ENCODE results near the gene DAGLA.
A peak's percentile ranks its signal among the peaks of the same experiment; 100 is the strongest.

DAGLA gene

DNA sequence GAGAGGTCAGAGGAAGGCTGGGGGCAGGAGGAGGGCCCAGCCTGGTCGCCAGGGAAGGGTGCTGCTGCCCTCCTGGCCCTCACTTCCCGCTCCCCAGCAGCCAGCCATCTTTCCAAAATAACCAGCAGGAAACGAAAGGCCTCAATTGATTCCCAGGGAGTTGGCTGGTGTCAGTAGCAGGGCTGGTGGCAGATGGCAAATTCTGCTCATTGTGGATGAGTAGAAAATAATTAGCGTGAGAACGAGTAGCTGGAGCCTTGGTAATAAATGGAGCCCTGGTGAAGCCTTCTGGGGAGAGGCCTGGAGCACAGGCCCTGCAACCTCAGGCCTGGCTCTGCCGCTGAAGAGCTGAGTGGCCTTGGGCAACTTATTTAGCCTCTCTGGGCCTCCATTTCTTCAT lies 31.3 kb downstream of the DAGLA start:
- DNase-seq, result no peak

DNA sequence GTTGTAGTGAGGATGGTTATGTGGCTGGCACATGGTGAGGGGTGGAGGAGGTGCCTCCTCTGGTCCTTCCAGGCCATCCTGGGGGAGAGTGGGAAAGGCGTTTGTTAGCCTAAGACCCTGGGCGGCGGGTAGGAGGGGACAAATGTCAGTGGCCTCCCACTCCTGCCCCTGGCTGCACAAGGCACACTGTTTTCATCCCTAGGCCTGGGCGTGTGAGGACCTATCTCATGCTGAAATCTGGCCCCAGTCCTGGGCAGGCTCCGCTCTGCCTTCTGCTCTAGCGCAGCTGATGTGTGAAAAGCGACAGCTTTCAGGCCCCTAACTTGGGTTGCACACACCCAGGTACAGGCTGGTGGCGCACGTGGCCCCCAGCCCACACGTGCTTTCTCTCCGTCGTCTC lies 32.1 kb downstream of the DAGLA start:
- no peak for DNase-seq

DNA sequence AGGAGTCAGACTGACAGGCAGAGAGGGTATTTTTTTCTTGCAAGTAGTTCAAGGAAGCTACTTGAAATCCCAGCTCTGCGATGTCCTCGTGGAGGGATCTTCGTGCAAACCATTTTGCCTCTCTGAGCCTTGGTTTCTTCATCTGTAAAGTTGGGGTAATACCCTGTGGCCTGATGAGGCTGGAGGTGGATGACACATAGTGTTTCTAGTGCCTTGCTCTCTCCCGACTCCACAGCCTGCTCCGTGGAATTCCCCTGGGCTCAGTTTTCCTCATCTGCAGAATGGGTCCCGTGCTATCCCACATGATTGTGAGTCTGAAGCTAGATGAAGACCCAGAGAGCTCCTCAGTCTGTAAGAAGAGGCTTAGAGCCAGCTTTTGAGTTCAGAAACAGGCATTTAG lies 32.7 kb downstream of the DAGLA start:
- no peak for DNase-seq

DNA sequence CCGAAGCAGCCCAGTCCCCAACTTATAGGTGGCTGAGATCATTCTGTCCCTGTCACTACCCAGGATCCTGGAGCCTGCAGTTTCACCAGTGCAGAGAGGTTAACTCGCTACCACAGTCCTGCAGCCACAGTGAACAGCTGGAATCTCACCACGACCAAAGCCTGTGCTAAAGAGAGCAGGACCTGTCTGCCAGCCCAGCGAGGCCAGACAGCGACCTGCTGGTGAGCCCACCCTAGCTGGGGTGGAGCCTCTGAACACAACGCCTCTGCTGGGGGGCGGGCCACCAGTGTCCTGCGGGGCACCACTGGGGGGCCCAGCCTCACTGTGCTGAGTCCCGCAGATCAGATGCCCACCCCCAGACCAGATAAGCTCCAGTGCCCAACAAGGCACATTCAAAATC lies 33.3 kb downstream of the DAGLA start:
- no peak for DNase-seq

DNA sequence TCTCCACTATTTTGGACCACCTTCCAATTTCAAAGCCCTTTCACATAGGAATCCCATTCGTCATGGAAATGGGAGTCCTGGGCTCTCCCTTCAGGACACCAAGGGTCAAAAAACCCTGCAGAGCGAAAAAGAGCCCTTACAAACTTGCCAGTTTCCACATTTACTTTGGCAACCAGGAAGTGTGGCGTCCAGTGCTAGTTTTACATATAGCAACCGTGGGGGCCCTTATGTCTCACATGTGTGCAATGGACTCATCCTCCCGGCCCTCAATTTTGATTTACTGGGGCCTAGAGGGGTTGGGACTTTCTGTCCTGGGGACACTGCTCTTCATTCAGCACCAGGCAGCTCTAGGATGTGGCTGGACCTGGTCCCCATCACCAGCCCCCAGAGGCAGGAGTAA lies 33.7 kb downstream of the DAGLA start:
- no peak for DNase-seq

DNA sequence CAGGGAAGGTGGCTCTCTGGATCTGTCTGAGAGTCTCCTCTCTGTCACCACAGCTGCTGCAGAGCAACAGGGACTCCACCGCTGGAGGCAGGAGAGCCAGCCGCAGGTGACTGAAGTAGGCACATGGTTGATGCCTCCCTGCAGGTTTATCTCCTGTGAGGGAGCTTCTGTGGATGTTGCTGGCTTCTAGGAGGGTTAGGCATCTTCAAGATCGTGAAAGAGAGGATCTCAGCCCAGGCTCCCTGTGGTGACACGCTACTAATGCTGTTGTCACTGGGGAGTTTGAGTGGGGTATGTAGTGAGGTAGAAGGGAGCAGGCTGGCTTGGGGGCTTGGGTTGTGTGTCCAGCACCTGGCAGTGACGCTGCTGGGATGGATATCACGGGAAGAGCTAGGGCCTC lies 34.1 kb downstream of the DAGLA start:
- DNase-seq, result no peak

DNA sequence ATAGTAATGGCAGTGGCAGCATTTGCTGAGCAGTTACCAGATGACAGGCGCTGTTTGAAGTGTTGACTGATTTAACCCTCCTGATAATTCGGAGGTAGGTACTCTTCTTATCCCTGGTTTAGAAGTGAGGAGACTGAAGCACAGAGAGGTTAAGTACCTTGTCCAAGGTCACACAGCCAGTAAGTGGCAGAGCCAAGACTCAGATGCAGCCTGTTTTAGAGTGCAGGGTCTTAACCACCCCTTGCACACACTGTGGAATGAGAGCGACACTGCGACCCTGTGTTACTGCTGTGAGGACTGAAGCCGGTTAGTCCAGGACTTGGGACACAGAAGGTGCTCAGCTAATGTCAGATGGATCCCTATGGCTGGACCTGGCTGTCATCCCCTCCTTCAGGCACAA lies 34.7 kb downstream of the DAGLA start:
- DNase-seq, result no peak

DNA sequence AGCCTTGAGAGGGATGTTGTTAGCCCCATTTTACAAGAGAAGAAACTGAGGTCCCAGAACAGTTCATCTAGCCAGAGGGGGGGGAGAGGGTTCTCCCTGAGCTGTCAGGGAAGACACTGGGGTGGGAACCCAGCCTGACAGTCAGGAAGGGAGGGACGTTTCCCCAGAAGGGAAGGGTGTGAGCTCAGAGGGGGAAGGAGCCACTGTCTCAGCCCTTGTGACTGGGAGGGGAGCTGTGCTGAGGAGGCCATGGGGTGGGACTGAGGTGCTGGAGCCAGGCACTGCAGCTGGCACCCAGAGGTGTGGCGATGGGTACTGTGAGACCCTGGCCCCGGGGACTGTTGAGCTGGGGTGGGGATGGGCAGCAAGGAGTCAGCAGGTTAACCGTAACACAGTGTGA lies 35.7 kb downstream of the DAGLA start:
- DNase-seq, result peak in 1 of 2 donors; percentile 1

DNA sequence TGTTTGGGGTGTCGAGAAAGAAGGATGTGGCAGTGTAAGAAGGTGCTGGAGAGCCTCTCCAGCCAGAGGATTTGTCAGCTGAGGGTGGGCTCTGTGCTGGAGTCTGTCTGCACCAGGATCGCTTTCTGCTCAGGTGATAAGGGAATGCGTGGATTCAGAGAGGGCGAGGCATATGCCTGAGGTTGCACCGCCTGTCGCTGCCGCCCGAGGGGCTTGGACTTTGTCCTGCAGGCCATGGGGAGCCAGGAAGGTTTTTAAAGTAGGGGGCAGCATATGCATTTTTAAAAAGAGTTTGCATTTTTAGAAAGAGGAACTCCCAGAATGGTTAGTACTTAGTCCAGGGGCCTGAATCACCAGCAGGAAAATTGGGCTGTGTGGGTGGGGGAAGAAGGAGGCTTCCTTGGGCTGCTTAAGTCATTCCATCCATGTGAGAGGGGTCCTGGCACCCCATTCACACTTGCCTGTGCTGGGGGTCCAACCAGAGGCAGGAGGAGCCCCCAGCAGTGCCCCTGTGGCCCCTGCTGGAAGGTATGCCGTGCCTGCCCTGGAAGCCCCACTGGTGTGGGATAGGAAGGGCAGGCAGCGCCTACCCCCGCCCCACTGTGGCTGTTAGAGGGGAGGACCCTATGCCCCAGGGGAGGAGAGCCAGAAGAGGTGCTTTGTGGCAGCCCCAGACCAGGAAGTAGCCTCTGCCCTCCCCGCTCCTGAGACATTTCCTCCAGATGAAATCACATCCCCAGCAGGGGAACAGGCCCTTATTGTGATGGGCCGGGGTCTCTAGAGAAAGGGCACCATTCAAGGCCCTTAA lies 36.5 kb downstream of the DAGLA start:
- peak in 1 of 2 donors; percentile 39 for DNase-seq

DNA sequence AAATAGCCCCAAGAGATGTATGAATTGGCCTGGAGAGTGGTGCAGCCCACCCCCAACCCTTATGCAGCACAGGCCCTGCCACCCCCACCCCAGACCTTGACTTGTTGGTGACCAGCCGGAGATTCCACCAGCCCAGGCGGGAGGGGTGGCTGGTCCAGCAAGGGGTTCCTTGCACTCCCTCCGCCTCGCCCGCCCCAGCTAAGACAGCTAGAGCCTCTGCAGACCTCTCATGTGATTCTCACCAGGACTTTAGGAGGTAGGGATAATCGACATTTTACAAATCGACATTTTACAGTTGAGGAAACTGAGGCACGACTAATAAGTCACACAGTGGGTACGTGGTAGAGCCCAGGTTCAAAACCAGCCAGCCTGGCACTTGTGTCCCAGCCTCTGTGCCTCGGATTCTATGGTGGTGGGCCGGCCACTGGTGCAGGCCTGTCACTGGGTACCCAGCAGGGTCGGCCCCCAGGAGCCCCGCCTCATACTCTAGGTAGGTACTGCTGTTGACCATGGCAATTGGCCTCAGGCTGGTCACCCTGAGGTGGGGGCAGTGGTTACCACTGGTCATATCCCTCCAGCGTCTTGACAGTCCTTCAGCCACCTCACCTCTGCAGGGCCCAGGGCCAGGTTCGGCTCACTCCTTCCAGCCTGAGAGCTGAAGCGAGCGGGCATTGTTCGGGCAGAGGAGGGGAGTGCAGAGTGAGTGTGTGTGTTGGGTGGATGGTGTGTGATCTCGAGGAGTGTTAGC lies 37.3 kb downstream of the DAGLA start:
- DNase-seq, result no peak

DNA sequence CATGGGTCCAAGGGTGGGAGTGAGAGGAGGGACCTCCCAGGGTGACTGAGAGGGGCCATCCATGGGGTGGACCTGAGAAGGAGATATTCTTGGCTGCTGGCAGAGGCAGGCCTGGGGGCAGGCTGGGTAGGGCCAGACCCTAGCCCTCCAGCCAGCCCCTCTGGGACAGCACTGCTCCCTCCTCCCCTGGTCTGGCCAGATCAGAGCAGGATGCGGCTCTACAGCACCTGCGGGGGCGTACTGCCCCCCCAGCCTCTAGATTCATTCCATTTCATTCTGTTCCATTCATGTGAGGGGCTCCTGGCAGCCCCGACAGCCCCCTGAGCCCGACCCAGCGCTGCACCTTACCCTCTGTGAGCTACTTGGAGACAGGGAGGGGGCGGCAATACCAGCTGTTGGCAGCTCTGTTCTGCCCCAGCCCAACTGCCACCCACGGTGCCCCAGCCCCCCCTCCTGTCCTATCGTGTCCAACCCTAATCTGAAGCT lies 37.9 kb downstream of the DAGLA start:
- no peak for DNase-seq

DNA sequence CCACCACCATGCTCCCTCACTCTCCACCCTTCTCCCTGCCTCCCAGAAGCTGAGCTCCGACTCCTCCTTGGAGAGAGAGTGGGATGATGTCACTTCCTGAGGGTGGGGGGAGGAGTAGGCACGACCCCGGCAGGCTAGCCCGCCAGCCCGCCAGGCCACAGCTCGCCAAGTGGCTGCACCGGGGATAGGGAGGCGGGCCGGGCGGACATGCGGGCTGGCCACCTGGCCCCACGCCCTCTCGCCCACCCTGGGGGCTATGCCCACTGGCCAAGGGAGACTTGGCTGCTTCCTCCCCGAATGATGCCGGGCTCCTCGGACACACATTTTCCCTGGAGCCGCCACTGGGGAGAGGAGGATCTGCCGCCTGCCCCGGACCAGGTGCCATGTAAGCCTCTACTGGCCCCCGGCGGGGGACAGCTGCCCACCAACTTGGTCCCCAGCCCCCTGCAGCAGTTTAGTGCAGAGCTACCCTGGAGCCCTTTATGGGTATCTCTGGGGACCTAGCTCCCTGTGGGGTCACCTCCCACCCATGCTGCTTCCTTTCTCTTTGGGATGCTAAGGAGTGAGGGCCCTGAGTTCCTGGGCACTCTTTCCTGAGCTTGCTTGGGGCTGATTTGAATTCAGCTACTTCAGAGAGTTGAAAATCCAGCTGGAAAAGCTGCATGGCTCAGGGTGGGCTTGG lies 38.6 kb downstream of the DAGLA start:
- no peak for DNase-seq

DNA sequence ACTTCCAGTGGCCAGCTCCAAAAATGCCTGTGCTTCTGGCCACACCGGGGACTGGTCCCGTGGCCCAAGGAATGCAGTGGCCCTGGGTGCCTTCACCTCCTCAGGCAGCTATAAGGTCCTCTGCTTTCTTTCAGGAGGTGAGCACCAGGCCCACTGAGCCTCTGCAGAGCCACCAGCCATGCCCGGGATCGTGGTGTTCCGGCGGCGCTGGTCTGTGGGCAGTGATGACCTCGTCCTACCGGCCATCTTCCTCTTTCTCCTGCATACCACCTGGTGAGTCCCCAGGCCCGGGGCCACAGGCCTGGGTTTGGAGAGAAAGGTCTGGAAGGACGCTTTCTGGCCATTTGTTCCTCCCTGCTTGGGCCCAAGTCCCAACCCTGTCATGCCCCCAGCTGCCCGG lies 39.8 kb downstream of the DAGLA start:
- DNase-seq, result no peak

DNA sequence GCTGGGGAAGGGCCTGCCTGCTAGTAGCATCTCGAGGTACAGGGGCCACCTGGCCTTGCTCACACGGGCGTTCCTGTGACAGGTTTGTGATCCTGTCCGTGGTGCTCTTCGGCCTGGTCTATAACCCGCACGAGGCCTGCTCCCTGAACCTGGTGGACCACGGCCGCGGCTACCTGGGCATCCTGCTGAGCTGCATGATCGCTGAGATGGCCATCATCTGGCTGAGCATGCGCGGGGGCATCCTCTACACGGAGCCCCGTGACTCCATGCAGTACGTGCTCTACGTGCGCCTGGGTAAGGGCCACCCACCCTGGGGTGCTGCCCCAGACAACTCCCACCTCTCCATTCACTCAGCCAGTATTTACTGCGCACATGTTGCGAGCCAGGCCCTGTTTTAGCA lies 40.4 kb downstream of the DAGLA start:
- DNase-seq, result no peak

DNA sequence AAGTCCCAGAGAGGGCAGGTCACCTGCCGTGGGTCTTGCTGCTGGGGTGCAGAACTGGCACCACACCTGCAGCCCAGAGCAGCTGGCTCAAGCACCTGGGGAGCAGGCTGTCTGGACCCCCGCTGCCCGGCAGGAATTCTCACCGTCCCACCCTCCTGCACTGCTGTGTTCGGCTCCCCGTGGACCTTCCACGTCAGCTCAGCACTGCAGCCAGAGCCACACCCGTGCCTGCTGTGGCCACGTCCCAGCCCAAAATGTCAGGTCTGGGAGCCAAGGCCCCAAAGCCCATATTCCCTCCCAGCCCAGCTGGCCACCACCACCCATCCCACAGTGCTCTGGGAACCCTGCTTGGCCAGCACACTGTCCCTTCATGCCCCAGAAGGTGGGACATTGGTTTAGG lies 44.2 kb downstream of the DAGLA start:
- no peak for DNase-seq

DNA sequence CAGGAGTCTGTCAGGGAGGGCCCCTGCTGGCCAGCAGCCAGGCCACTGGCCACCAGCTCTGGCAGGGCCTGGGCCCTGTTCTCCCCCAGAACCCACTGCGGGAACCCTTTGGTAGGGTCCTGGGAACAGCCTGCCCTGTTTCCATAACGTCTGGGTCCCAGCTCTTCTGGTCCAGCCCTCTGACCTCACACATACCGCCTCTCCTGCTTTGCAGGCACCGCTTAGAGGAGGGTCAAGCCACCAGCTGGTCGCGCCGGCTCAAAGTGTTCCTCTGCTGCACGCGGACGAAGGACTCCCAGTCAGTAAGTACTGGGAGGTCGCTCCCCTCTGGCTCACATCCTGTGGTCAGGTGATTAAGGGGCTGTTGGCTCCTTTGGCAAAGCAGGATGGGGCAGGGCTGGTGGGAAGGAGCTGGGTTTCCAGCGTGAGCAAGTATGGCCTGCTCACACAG lies 45.6 kb downstream of the DAGLA start:
- no peak for DNase-seq

DNA sequence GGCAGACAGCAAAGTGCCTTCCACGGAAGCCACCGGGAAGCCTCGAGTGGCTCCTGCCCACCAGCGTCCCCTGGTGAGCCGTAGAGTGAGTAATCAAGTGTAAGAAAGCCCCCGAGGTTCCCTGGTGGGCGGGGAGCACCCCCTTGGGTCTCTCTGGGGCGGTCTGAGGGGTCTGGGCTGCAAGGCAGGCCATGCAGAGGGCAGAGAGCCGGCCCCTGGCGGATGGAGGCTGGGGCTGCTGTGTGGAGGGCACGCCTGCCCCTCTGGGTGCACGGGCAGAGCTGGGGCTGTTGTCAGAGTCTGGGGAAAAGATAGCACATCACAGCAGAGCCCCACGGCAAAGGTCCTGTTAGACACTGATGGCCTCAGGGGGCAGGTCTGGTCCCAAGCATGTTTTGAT lies 46.6 kb downstream of the DAGLA start:
- no peak for DNase-seq

DNA sequence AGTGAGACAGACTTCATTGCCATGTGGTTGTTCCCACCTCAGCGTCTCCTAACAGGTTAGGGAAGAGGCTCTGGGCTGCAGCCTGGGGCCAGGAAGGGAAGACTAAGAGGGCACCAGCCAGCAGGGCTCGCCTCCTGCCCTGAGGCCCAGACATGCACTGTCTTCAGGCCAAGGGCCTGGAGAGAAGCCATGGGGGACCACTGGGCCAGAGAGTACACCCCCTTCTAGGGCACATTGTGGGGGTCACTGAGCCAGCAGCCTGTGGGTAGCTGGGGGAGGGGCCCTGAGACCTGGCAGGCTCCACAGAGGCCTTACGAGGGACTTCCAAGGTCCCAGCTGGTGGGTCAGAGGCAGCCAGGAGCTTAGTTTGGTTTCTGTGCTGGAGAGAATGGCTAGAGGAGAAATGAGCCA lies 47.2 kb downstream of the DAGLA start:
- DNase-seq, result no peak

DNA sequence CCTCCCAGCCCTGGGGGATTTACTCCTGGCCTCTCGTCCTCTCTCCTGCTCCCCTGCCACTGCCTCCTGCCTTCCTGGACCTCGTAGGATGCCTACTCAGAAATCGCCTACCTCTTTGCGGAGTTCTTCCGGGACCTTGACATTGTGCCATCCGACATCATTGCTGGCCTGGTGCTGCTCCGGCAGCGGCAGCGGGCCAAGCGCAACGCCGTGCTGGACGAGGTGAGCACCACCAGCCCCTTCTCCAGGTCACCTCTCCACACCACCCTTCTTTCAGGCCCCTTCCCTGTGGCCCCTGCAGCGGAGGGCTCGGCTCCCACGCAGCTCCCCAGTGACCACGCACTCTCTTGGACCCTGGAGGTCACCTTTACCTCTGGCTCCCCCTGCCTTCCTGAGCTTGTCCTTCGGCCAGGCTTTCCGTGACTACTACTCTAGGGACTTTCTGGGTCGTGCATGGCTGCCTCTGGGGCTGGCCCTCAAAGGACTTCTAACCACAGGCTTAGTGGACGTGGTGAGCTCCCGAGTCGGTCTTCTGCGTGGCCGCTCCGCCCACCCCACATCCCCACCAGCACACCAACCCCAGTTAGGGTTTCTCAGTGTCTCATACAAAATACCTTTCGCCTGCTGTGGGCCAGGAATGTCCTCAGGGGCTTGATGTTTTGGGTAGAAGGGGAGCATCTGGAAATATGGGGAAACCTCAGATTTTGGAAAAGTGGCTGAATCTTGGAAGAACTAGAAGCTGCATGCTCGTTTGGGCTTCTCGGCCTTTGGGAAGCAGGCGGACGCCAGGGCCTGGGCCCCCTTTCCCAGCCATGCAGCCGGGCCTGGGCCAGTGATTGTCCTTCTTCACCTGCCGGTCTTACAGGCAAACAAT lies 48.1 kb downstream of the DAGLA start:
- DNase-seq, result no peak

DNA sequence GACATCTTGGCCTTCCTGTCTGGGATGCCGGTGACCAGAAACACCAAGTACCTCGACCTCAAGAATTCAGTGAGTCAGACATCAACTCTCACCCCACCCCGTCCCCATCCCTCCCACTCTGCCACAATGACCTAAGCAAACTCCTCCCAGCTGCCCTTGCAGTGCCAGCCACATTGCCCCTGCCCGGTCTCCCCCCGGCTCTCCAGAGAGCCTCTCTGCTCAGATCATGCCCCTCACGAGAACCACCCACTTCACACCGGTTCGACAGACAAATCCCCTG lies 48.7 kb downstream of the DAGLA start:
- no peak for DNase-seq

DNA sequence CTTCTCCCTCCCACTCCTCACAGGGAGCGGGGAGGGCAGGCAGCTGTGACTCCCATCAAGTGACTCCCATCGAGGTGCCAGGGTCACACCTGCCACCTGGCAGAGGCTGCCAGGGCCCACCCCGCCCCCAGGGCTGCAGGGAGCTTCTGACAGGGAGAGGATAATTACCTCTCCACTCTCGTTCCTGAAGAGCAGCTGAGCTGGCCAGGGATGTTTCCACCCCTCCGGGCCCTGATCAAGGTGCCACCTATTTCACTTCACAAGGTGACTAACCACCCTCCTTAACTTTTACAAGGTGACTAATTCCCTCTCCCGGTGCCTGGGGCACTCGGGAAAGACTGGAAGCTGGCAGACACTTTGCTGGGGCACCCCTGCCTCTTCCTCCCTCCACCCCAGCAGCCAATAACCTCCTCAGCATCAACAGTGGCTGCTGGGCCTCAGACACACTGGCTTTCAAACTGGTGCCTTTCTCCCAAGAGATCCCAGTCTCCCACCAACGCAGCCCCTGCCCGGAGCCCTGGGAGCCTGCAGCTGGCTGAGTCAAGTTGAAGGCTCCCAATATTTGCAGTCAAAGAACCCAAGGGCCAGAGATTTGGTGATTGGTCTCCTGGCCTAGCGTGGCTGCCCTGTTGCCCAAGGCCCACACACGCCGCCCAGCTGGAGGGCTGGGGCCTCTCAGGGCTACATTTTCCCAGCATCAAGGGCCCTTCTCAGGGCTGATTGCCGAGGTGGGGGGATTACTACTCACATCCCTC lies 50.2 kb downstream of the DAGLA start:
- no peak for DNase-seq
